Stimulated activated CD4-positive, alpha-beta T cell treated with anti-CD3 and anti-CD28 coated beads, Interleukin-12 subunit alpha, Interleukin-12 subunit beta, amount 100 ng/mL, for 24 hours (primary cell): ENCODE results near the gene OCA2.

Experiments used
- DNase-seq, 2 experiments: peaks; one replicate each; pipeline ENCODE4 v3.0.0-alpha.2; 2020; ENCODE audit warnings: low read depth in 2 of 2

The OCA2 gene

GRCh38 chr15:28104326-28104725 is 5.2 kb upstream of the OCA2 start:
- no peak for DNase-seq

GRCh38 chr15:28103831-28104230 is 4.7 kb upstream of the OCA2 start:
- no peak for DNase-seq

- DNase-seq: no peak
Measured at GRCh38 chr15:28101983-28102441, 2.9 kb upstream of the OCA2 start.

- DNase-seq: no peak
Measured at GRCh38 chr15:28101201-28101600, 2.1 kb upstream of the OCA2 start.

- no peak for DNase-seq
Measured at GRCh38 chr15:28100516-28101195, 1.5 kb upstream of the OCA2 start.

GRCh38 chr15:28099555-28100140 is 533 bp upstream of the OCA2 start:
- no peak for DNase-seq

GRCh38 chr15:28098360-28098765 is 752 bp downstream of the OCA2 start:
- DNase-seq: no peak

- no peak for DNase-seq
Measured at GRCh38 chr15:28097656-28098359, 1.3 kb downstream of the OCA2 start.

GRCh38 chr15:28096670-28097431 is 2.3 kb downstream of the OCA2 start:
- DNase-seq: no peak

GRCh38 chr15:28096411-28096669 is 2.8 kb downstream of the OCA2 start:
- DNase-seq: no peak

- no peak for DNase-seq
Measured at GRCh38 chr15:28094732-28095521, 4.2 kb downstream of the OCA2 start.

- no peak for DNase-seq
Measured at GRCh38 chr15:28093752-28094535, 5.2 kb downstream of the OCA2 start.

- DNase-seq: no peak
Measured at GRCh38 chr15:28091313-28091712, 7.8 kb downstream of the OCA2 start.

- no peak for DNase-seq
Measured at GRCh38 chr15:28086175-28086703, 12.9 kb downstream of the OCA2 start.

- DNase-seq: no peak
Measured at GRCh38 chr15:28085489-28086174, 13.5 kb downstream of the OCA2 start.

GRCh38 chr15:28084547-28084946 is 14.6 kb downstream of the OCA2 start:
- no peak for DNase-seq

GRCh38 chr15:28082891-28083684 is 16.0 kb downstream of the OCA2 start:
- DNase-seq: no peak

- no peak for DNase-seq
Measured at GRCh38 chr15:28081594-28081993, 17.5 kb downstream of the OCA2 start.

- no peak for DNase-seq
Measured at GRCh38 chr15:28080386-28080785, 18.7 kb downstream of the OCA2 start.
